ENCODE data around the gene IGSF22. TPM values are rescaled to one million over a fixed set of nuclear protein-coding genes. Genes with fewer than 3 reads are reported as not detected.

Gene IGSF22
- total and polyA plus RNA-seq, 9 of the 15 experiments (the other 6 are each of a cell fraction or from before 2014, with no cell fraction given), result not detected

- TF ChIP-seq ARHGAP35 (IDR thresholded peaks at IDR 0.05; ENCODE audit: partially characterized antibody) (no peak), SUPT5H (IDR thresholded peaks at IDR 0.05) (no peak), MEIS2 (IDR thresholded peaks at IDR 0.05; ENCODE audit: partially characterized antibody) (no peak), KAT7 (CRISPR knock-in tag; IDR thresholded peaks at IDR 0.05; ENCODE audit: borderline replicate concordance) (no peak), STAG1 (CRISPR knock-in tag; IDR thresholded peaks at IDR 0.05; ENCODE audit: borderline replicate concordance) (no peak), ETV6 (IDR thresholded peaks at IDR 0.05; ENCODE audit: borderline replicate concordance in 1 of 2, low read depth in 2 of 2, low read length in 1 of 2) (no peak), ETV6 (CRISPR knock-in tag; IDR thresholded peaks at IDR 0.05; ENCODE audit: borderline replicate concordance) (no peak), ZNF584 (CRISPR knock-in tag; IDR thresholded peaks at IDR 0.05; ENCODE audit: low read depth) (no peak)
Measured at GRCh38 chr11:18671246-18671645, 54.7 kb downstream of the IGSF22 start (continued).

- in situ Hi-C loops (cut with MboI), result no loop called here
- CTCF ChIA-PET (ENCODE audit: low intra/inter-chr PET ratio), result no interaction called here
- no peak for TF ChIP-seq ATF6 (CRISPR knock-in tag; IDR thresholded peaks at IDR 0.05)
- no peak for TF ChIP-seq HDAC2 (IDR thresholded peaks at IDR 0.05)
- no peak for TF ChIP-seq HNRNPLL (IDR thresholded peaks at IDR 0.05; ENCODE audit: low read depth, low read length, poor library complexity, severe bottlenecking)
- no peak for TF ChIP-seq NR1H2 (CRISPR knock-in tag; IDR thresholded peaks at IDR 0.05)
- no peak for TF ChIP-seq SETDB1 (IDR thresholded peaks at IDR 0.05; ENCODE audit: low read length)
- TF ChIP-seq ATF7 (IDR thresholded peaks at IDR 0.05), result peak; percentile 45; the same call in 1 of the 2 replicates
- no peak for TF ChIP-seq CEBPG (CRISPR knock-in tag; IDR thresholded peaks at IDR 0.05)
- TF ChIP-seq CEBPG (tag; conservative IDR thresholded peaks at IDR 0.05 in 1 of 2, IDR thresholded peaks at IDR 0.05 in 1 of 2), result 0 out of 4 replicates have a peak, but pooled peaks of 1 of the 2 experiments have one; percentile 35
- TF ChIP-seq ZNF165 (CRISPR knock-in tag; IDR thresholded peaks at IDR 0.05; ENCODE audit: borderline replicate concordance), result no peak
- TF ChIP-seq ZNF224 (CRISPR knock-in tag; IDR thresholded peaks at IDR 0.05), result no peak
- TF ChIP-seq ELF4 (CRISPR knock-in tag; IDR thresholded peaks at IDR 0.05), result no peak
- no peak for TF ChIP-seq TFE3 (CRISPR knock-in tag; IDR thresholded peaks at IDR 0.05)
- no peak for TF ChIP-seq SMAD1 (IDR thresholded peaks at IDR 0.05; ENCODE audit: low read depth, low read length, partially characterized antibody)
Measured at GRCh38 chr11:18669711-18670110, 56.3 kb downstream of the IGSF22 start.

More at GRCh38 chr11:18669711-18670110, 56.3 kb downstream of the IGSF22 start:
- Histone ChIP-seq H3K27ac (ENCODE audit: extremely low read depth, low read depth, low read length) (no peak overlapping the region), H3K4me2 (ENCODE audit: insufficient read depth, low read length) (no peak overlapping the region; the same call in 1 of the 2 replicates), H3K4me1 (replicated peaks in 1 of 2; ENCODE audit: control insufficient read depth in 2 of 2, insufficient read depth in 2 of 2, low read length in 2 of 2) (peaks cover 5 to 6% of the 10 kb centered on the region in 2 experiments), H4K20me1 (replicated peaks; ENCODE audit: control insufficient read depth, insufficient read depth, low read length) (no peaks in the 10 kb centered on the region), H3K79me2 (ENCODE audit: control insufficient read depth, insufficient read depth, low read length) (no peaks in the 10 kb centered on the region; the same call in 2 of the 3 replicates), H3K36me3 (ENCODE audit: control insufficient read depth, insufficient read depth, low read length) (no peaks in the 10 kb centered on the region), H2AFZ (ENCODE audit: low read depth, low read length) (no peak overlapping the region; the same call in 1 of the 2 replicates), H3K27me3 (ENCODE audit: control insufficient read depth in 2 of 2, insufficient read depth in 2 of 2, low read length in 2 of 2) (peaks cover 4 to 7% of the 10 kb centered on the region in 2 experiments; a peak in 3 of 5 replicates), H3K4me3 (no peak overlapping the region), H3K9me3 (replicated peaks; ENCODE audit: control insufficient read depth, insufficient read depth, low read depth, low read length) (no peaks in the 10 kb centered on the region), H3K9ac (ENCODE audit: insufficient read depth in 1 of 2, low read depth in 2 of 2, low read length in 2 of 2) (no peak overlapping the region), H3K9me1 (ENCODE audit: control insufficient read depth, insufficient read depth, low read length) (no peaks in the 10 kb centered on the region)
- DNase-seq (ENCODE audit: extremely low read depth in 1 of 4, low spot score in 3 of 4) (no peak), ATAC-seq (no peak), FAIRE-seq (no peak)
- intact Hi-C loops (cut with micrococcal nuclease), result no loop called here
- BruUV-seq (replicated peaks), result no TSS peak
- POLR2A ChIA-PET, result interaction anchor here (0.7 kb wide), 1 partner anchor 29 kb away, joined by 5 read pairs; no protein-coding TSS in a partner anchor
- 16% methylated on average over 3 of the region's 4 CpGs for WGBS (ENCODE audit: insufficient coverage, low coverage, missing lambda C conversion rate)

All from K562 (cell line).